Measurements from ENCODE around the gene ZNF358.

The ZNF358 gene

DNA sequence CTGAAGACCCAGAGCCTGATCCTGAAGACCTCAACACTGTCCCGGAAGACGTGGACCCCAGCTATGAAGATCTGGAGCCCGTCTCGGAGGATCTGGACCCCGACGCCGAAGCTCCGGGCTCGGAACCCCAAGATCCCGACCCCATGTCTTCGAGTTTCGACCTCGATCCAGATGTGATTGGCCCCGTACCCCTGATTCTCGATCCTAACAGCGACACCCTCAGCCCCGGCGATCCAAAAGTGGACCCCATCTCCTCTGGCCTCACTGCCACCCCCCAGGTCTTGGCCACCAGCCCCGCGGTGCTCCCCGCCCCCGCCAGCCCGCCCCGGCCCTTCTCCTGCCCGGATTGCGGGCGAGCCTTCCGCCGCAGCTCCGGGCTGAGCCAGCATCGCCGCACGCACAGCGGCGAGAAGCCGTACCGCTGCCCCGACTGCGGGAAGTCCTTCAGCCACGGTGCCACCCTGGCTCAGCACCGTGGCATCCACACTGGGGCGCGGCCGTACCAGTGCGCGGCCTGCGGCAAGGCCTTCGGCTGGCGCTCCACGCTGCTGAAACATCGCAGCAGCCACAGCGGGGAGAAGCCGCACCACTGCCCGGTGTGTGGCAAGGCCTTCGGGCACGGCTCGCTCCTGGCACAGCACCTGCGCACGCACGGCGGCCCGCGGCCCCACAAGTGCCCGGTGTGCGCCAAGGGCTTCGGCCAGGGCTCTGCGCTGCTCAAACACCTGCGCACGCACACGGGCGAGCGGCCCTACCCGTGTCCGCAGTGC, 3.6 kb downstream of the ZNF358 start:
- no peak overlapping the region for H2BK15ac ChIP-seq (ENCODE audit: low read length)
- H3K79me1 ChIP-seq (ENCODE audit: low read depth, low read length) = peaks cover 10% of the 10 kb centered on the region
- no peak overlapping the region for H2BK5ac ChIP-seq (ENCODE audit: low read length)
- WGBS, 2 donors (ENCODE audit: extremely low coverage in 2 of 2, insufficient read length in 2 of 2, insufficient replicate concordance in 1 of 2) = no CpG with 5 or more reads among the region's 74 CpGs
- no peak overlapping the region for H3K27ac ChIP-seq (replicated peaks; ENCODE audit: low read length)
- no peaks in the 10 kb centered on the region for H3K27me3 ChIP-seq (ENCODE audit: control insufficient read depth in 3 of 3, insufficient read depth in 3 of 3, low read depth in 1 of 3, low read length in 3 of 3)
- H3K4me1 ChIP-seq (ENCODE audit: control insufficient read depth in 2 of 2, insufficient read depth in 1 of 2, low read depth in 1 of 2, low read length in 2 of 2) = peaks cover 17 to 21% of the 10 kb centered on the region in 2 donors
- H3K9ac ChIP-seq (ENCODE audit: low read depth, low read length, poor library complexity) = no peak overlapping the region
- no peak overlapping the region for H3K4me2 ChIP-seq (ENCODE audit: insufficient read depth, low read length, poor library complexity, severe bottlenecking)
- H3K23ac ChIP-seq (ENCODE audit: low read depth, low read length, poor library complexity) = no peak overlapping the region
- peaks cover 5 to 23% of the 10 kb centered on the region in 2 donors for H3K36me3 ChIP-seq (replicated peaks in 1 of 2; ENCODE audit: control insufficient read depth in 2 of 2, insufficient read depth in 2 of 2, low read length in 2 of 2)
- H3K9me3 ChIP-seq (replicated peaks in 1 of 2; ENCODE audit: control insufficient read depth in 2 of 2, insufficient read depth in 1 of 2, low read depth in 1 of 2, low read length in 2 of 2) = no peaks in the 10 kb centered on the region
- no peak overlapping the region for H2BK120ac ChIP-seq (ENCODE audit: low read depth, low read length)
- H2AK5ac ChIP-seq (ENCODE audit: low read depth, low read length) = no peak overlapping the region
- no peak overlapping the region for H4K91ac ChIP-seq (ENCODE audit: low read depth, low read length, poor library complexity)
- H3K4ac ChIP-seq (ENCODE audit: low read length) = no peak overlapping the region
- H3K4me3 ChIP-seq (ENCODE audit: low read length in 2 of 2) = no peak overlapping the region
- H4K8ac ChIP-seq (ENCODE audit: low read depth, low read length) = peak overlapping the region; percentile 7
- no peak overlapping the region for H2AFZ ChIP-seq (ENCODE audit: low read length)
- no peak overlapping the region for H3K18ac ChIP-seq (ENCODE audit: low read length)
- DNase-seq (ENCODE audit: low spot score) = no peak
- no peak overlapping the region for H2BK12ac ChIP-seq (ENCODE audit: low read length)
- H3K14ac ChIP-seq (ENCODE audit: low read length) = no peak overlapping the region

DNA sequence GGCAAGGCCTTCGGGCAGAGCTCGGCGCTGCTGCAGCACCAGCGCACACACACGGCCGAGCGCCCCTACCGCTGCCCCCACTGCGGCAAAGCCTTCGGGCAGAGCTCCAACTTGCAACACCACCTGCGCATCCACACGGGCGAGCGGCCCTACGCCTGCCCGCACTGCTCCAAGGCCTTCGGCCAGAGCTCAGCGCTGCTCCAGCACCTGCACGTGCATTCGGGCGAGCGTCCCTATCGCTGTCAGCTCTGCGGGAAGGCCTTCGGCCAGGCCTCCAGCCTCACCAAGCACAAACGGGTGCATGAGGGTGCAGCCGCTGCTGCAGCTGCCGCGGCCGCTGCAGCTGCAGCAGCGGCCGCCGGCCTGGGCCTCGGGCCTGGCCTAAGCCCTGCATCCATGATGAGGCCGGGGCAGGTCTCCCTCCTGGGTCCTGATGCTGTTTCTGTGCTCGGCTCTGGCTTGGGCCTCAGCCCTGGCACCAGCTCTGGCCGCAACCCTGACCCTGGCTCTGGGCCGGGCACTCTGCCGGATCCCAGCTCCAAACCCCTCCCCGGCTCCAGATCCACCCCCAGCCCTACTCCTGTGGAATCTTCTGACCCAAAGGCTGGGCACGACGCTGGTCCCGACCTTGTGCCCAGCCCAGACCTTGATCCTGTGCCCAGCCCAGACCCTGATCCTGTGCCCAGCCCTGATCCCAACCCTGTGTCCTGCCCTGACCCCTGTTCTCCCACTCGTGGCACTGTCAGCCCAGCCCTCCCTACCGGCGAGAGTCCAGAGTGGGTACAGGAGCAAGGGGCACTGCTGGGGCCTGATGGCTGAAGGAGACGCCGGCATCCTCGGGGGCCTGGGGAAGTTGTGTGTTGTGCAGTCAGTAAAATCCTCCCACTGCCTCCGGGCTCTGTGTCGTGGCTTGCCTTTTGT, 4.5 kb downstream of the ZNF358 start:
- Histone ChIP-seq H4K91ac (ENCODE audit: low read depth, low read length, poor library complexity) (no peak overlapping the region), H3K4me2 (ENCODE audit: insufficient read depth, low read length, poor library complexity, severe bottlenecking) (no peak overlapping the region), H3K4ac (ENCODE audit: low read length) (no peak overlapping the region), H3K27me3 (ENCODE audit: control insufficient read depth in 3 of 3, insufficient read depth in 3 of 3, low read depth in 1 of 3, low read length in 3 of 3) (no peaks in the 10 kb centered on the region), H2AFZ (ENCODE audit: low read length) (no peak overlapping the region), H3K23ac (ENCODE audit: low read depth, low read length, poor library complexity) (peak overlapping the region; percentile 97), H2BK120ac (ENCODE audit: low read depth, low read length) (no peak overlapping the region), H3K36me3 (replicated peaks in 1 of 2; ENCODE audit: control insufficient read depth in 2 of 2, insufficient read depth in 2 of 2, low read length in 2 of 2) (peaks cover 5 to 23% of the 10 kb centered on the region in 2 donors), H3K4me1 (ENCODE audit: control insufficient read depth in 2 of 2, insufficient read depth in 1 of 2, low read depth in 1 of 2, low read length in 2 of 2) (peaks cover 15 to 16% of the 10 kb centered on the region in 2 donors), H3K27ac (replicated peaks; ENCODE audit: low read length) (no peak overlapping the region), H2AK5ac (ENCODE audit: low read depth, low read length) (no peak overlapping the region), H3K9me3 (replicated peaks in 1 of 2; ENCODE audit: control insufficient read depth in 2 of 2, insufficient read depth in 1 of 2, low read depth in 1 of 2, low read length in 2 of 2) (no peaks in the 10 kb centered on the region), H4K8ac (ENCODE audit: low read depth, low read length) (peak overlapping the region; percentile 43), H3K14ac (ENCODE audit: low read length) (peak overlapping the region; percentile 21), H2BK15ac (ENCODE audit: low read length) (no peak overlapping the region), H2BK12ac (ENCODE audit: low read length) (no peak overlapping the region), H3K18ac (ENCODE audit: low read length) (no peak overlapping the region), H3K4me3 (ENCODE audit: low read length in 2 of 2) (no peak overlapping the region), H3K79me1 (ENCODE audit: low read depth, low read length) (peaks cover 10% of the 10 kb centered on the region), H2BK5ac (ENCODE audit: low read length) (peak overlapping the region; percentile 24), H3K9ac (ENCODE audit: low read depth, low read length, poor library complexity) (no peak overlapping the region)
- DNase-seq (ENCODE audit: low spot score) = no peak
- WGBS, 2 donors (ENCODE audit: extremely low coverage in 2 of 2, insufficient read length in 2 of 2, insufficient replicate concordance in 1 of 2) = no CpG with 5 or more reads among the region's 51 CpGs

- H2BK15ac ChIP-seq (ENCODE audit: low read length) = no peak overlapping the region
- no peak overlapping the region for H2BK12ac ChIP-seq (ENCODE audit: low read length)
- no peak overlapping the region for H4K8ac ChIP-seq (ENCODE audit: low read depth, low read length)
- peaks cover 5 to 25% of the 10 kb centered on the region in 2 donors for H3K36me3 ChIP-seq (replicated peaks in 1 of 2; ENCODE audit: control insufficient read depth in 2 of 2, insufficient read depth in 2 of 2, low read length in 2 of 2)
- H3K9me3 ChIP-seq (replicated peaks in 1 of 2; ENCODE audit: control insufficient read depth in 2 of 2, insufficient read depth in 1 of 2, low read depth in 1 of 2, low read length in 2 of 2) = no peaks in the 10 kb centered on the region
- no peak overlapping the region for H3K23ac ChIP-seq (ENCODE audit: low read depth, low read length, poor library complexity)
- H3K9ac ChIP-seq (ENCODE audit: low read depth, low read length, poor library complexity) = peak overlapping the region; percentile 90
- H3K27me3 ChIP-seq (ENCODE audit: control insufficient read depth in 3 of 3, insufficient read depth in 3 of 3, low read depth in 1 of 3, low read length in 3 of 3) = no peaks in the 10 kb centered on the region
- H3K4ac ChIP-seq (ENCODE audit: low read length) = no peak overlapping the region
- peak overlapping the region; percentile 3 for H3K18ac ChIP-seq (ENCODE audit: low read length)
- peaks cover 10% of the 10 kb centered on the region for H3K79me1 ChIP-seq (ENCODE audit: low read depth, low read length)
- peaks cover 12 to 13% of the 10 kb centered on the region in 2 donors for H3K4me1 ChIP-seq (ENCODE audit: control insufficient read depth in 2 of 2, insufficient read depth in 1 of 2, low read depth in 1 of 2, low read length in 2 of 2)
- no peak overlapping the region for H3K27ac ChIP-seq (replicated peaks; ENCODE audit: low read length)
- no peak for DNase-seq (ENCODE audit: low spot score)
- no peak overlapping the region for H3K14ac ChIP-seq (ENCODE audit: low read length)
- no CpG with 5 or more reads among the region's 10 CpGs for WGBS, 2 donors (ENCODE audit: extremely low coverage in 2 of 2, insufficient read length in 2 of 2, insufficient replicate concordance in 1 of 2)
- H2AFZ ChIP-seq (ENCODE audit: low read length) = peak overlapping the region; percentile 90
- no peak overlapping the region for H2BK120ac ChIP-seq (ENCODE audit: low read depth, low read length)
- H2AK5ac ChIP-seq (ENCODE audit: low read depth, low read length) = no peak overlapping the region
- H2BK5ac ChIP-seq (ENCODE audit: low read length) = no peak overlapping the region
- H4K91ac ChIP-seq (ENCODE audit: low read depth, low read length, poor library complexity) = no peak overlapping the region
- peak overlapping the region; percentile 88 for H3K4me2 ChIP-seq (ENCODE audit: insufficient read depth, low read length, poor library complexity, severe bottlenecking)
- peak overlapping the region in 1 of 2 donors; percentile 61 for H3K4me3 ChIP-seq (ENCODE audit: low read length in 2 of 2)
Measured at GRCh38 chr19:7521551-7522071, 5.7 kb downstream of the ZNF358 start.

Data from neuronal stem cell (in vitro differentiated cells).